Cardiac muscle cell (in vitro differentiated cells and primary cell): ENCODE data around the gene LBH. TPM values are rescaled to one million over a fixed set of nuclear protein-coding genes. Genes with fewer than 3 reads are reported as not detected.

Experiments used
- DNase-seq, 2 donors: peaks; one replicate each; pipeline versions ENCODE4 v3.0.0 to v3.0.0-alpha.2; 2010 to 2017; ENCODE audit warnings: low read depth in 1 of 2, low spot score in 1 of 2
- H3K27ac ChIP-seq: fragments of 200-600 bp; sonication (generic); 2 replicates; pipeline ENCODE4 v1.5.1; 2016
- H3K27me3 ChIP-seq: fragments of 200-600 bp; sonication (generic); 2 replicates; pipeline ENCODE4 v1.6.0; 2016; ENCODE audit warnings: control low read depth
- H3K36me3 ChIP-seq: fragments of 200-600 bp; sonication (generic); 2 replicates; pipeline ENCODE4 v1.5.1; 2016; ENCODE audit warnings: control low read depth
- H3K4me1 ChIP-seq: fragments of 200-600 bp; sonication (generic); 2 replicates; pipeline ENCODE4 v1.8.1; 2017; ENCODE audit warnings: low read depth, mild to moderate bottlenecking, mixed run types
- H3K4me3 ChIP-seq: fragments of 200-600 bp; sonication (generic); 2 replicates; pipeline ENCODE4 v1.5.1; 2016; ENCODE audit warnings: mild to moderate bottlenecking
- H3K9me3 ChIP-seq: fragments of 200-600 bp; sonication (generic); 2 replicates; pipeline ENCODE4 v1.5.1; 2017; ENCODE audit warnings: low read depth, mild to moderate bottlenecking, control low read depth
- CTCF ChIP-seq: IDR thresholded peaks from 2 replicates; pipeline ENCODE4 v1.5.1; 2012; ENCODE audit warnings: low read depth, mild to moderate bottlenecking, low read length
- polyA plus RNA-seq: library from polyadenylated mRNA; unstranded; fragments of >200 nt; fragmentation: Nextera tagmentation; extraction: Ambion mirVana; gene quantifications from 2 replicates; pipeline ENCODE4 v1.2.1, GENCODE V29; 2016
- total RNA-seq: library from RNA; depleted of rRNA; stranded (reverse); fragments of >200 nt; gene quantifications from 2 replicates; pipeline ENCODE4 v1.2.3, GENCODE V29; 2016

LBH gene
- total and polyA plus RNA-seq, 2 experiments from 2014 or later = 632 to 1,389 TPM

- Histone ChIP-seq H3K27me3 (no peaks in the 10 kb centered on the region), H3K9me3 (no peaks in the 10 kb centered on the region), H3K27ac (peak overlapping the region; percentile 42), H3K36me3 (no peaks in the 10 kb centered on the region), H3K4me1 (peaks cover 40% of the 10 kb centered on the region), H3K4me3 (no peak overlapping the region)
- no peak for TF ChIP-seq CTCF
- no peak for DNase-seq
Measured at GRCh38 chr2:30195016-30195415, 36.3 kb upstream of the LBH start.

- Histone ChIP-seq H3K4me3 (no peak overlapping the region), H3K36me3 (no peaks in the 10 kb centered on the region), H3K9me3 (no peaks in the 10 kb centered on the region), H3K27me3 (no peaks in the 10 kb centered on the region), H3K27ac (no peak overlapping the region), H3K4me1 (peaks cover 31% of the 10 kb centered on the region)
- TF ChIP-seq CTCF = no peak
- no peak for DNase-seq
Measured at GRCh38 chr2:30197570-30198192, 33.7 kb upstream of the LBH start.

GRCh38 chr2:30201990-30202389, 29.3 kb upstream of the LBH start:
- no peak overlapping the region for H3K27ac ChIP-seq
- no peaks in the 10 kb centered on the region for H3K27me3 ChIP-seq
- TF ChIP-seq CTCF = no peak
- no peaks in the 10 kb centered on the region for H3K36me3 ChIP-seq
- peak in 1 of 2 donors; percentile 48 for DNase-seq
- H3K9me3 ChIP-seq = no peaks in the 10 kb centered on the region
- H3K4me3 ChIP-seq = no peak overlapping the region
- peaks cover 30% of the 10 kb centered on the region for H3K4me1 ChIP-seq

GRCh38 chr2:30203156-30203555, 28.2 kb upstream of the LBH start:
- TF ChIP-seq CTCF = no peak
- DNase-seq = no peak

GRCh38 chr2:30204281-30204680, 27.1 kb upstream of the LBH start:
- no peaks in the 10 kb centered on the region for H3K27me3 ChIP-seq
- H3K27ac ChIP-seq = no peak overlapping the region
- no peak for TF ChIP-seq CTCF
- H3K4me3 ChIP-seq = no peak overlapping the region
- H3K9me3 ChIP-seq = no peaks in the 10 kb centered on the region
- DNase-seq = no peak
- H3K36me3 ChIP-seq = no peaks in the 10 kb centered on the region
- H3K4me1 ChIP-seq = peaks cover 44% of the 10 kb centered on the region

More at GRCh38 chr2:30203156-30203555, 28.2 kb upstream of the LBH start:
- Histone ChIP-seq H3K27ac (no peak overlapping the region), H3K4me1 (peaks cover 37% of the 10 kb centered on the region), H3K36me3 (no peaks in the 10 kb centered on the region), H3K27me3 (no peaks in the 10 kb centered on the region), H3K4me3 (no peak overlapping the region), H3K9me3 (no peaks in the 10 kb centered on the region)
